ENCODE measurements around the gene CBLN3. TPM values are rescaled to one million over a fixed set of nuclear protein-coding genes. Genes with fewer than 3 reads are reported as not detected.

Gene CBLN3
- total and polyA plus RNA-seq, 4 donors, result 1.3 to 10.2 (median 5.0) TPM

Other genes with a start within 250 kb of the CBLN3 start
- 10 to 100 TPM; 23.4 to 29.3 TPM for gene IPO4, start 240.9 kb downstream of the CBLN3 start, total RNA-seq
- gene IPO4, start 240.9 kb downstream of the CBLN3 start, polyA plus RNA-seq, result 10 to 100 TPM in 1 of 2 donors, 1 to 10 TPM in 1; 3.4 to 11.6 TPM
- gene TM9SF1, start 234.2 kb downstream of the CBLN3 start, total RNA-seq, result 10 to 100 TPM; 35.3 to 37.3 TPM
- gene TM9SF1, start 234.2 kb downstream of the CBLN3 start, polyA plus RNA-seq, result 10 to 100 TPM; 15.8 to 35.0 TPM
- gene TSSK4, start 224.0 kb downstream of the CBLN3 start, total RNA-seq, result under 1 TPM in 1 of 2 donors, not detected in 1; 0.39 TPM
- gene TSSK4, start 224.0 kb downstream of the CBLN3 start, polyA plus RNA-seq, result not detected
- 10 to 100 TPM; 38.3 to 45.8 TPM for gene CHMP4A, start 216.2 kb downstream of the CBLN3 start, total RNA-seq
- gene CHMP4A, start 216.2 kb downstream of the CBLN3 start, polyA plus RNA-seq, result 100 to 1,000 TPM; 130 to 179 TPM
- 10 to 100 TPM; 15.2 to 19.5 TPM for gene MDP1, start 213.6 kb downstream of the CBLN3 start, total RNA-seq
- 10 to 100 TPM; 38.7 to 49.6 TPM for gene MDP1, start 213.6 kb downstream of the CBLN3 start, polyA plus RNA-seq
- 100 to 1,000 TPM; 122 to 123 TPM for gene NEDD8, start 197.3 kb downstream of the CBLN3 start, total RNA-seq
- 100 to 1,000 TPM; 222 to 345 TPM for gene NEDD8, start 197.3 kb downstream of the CBLN3 start, polyA plus RNA-seq
- gene GMPR2, start 196.7 kb downstream of the CBLN3 start, total RNA-seq, result 10 to 100 TPM; 44.6 to 59.1 TPM
- 10 to 100 TPM; 55.2 to 66.6 TPM for gene GMPR2, start 196.7 kb downstream of the CBLN3 start, polyA plus RNA-seq
- gene TINF2, start 187.0 kb downstream of the CBLN3 start, total RNA-seq, result 10 to 100 TPM; 78.3 to 79.2 TPM
- gene TINF2, start 187.0 kb downstream of the CBLN3 start, polyA plus RNA-seq, result 10 to 100 TPM; 40.9 to 48.0 TPM
- gene TGM1, start 166.5 kb downstream of the CBLN3 start, total RNA-seq, result 1 to 10 TPM in 1 of 2 donors, under 1 TPM in 1; 0.52 to 5.7 TPM
- 1 to 10 TPM in 1 of 2 donors, under 1 TPM in 1; 0.88 to 1.3 TPM for gene TGM1, start 166.5 kb downstream of the CBLN3 start, polyA plus RNA-seq
- 10 to 100 TPM; 17.1 to 26.1 TPM for gene RABGGTA, start 158.1 kb downstream of the CBLN3 start, total RNA-seq
- gene RABGGTA, start 158.1 kb downstream of the CBLN3 start, polyA plus RNA-seq, result 10 to 100 TPM; 19.0 to 40.0 TPM
- 10 to 100 TPM; 21.2 to 27.3 TPM for gene DHRS1, start 129.9 kb downstream of the CBLN3 start, total RNA-seq
- 10 to 100 TPM; 29.6 to 33.2 TPM for gene DHRS1, start 129.9 kb downstream of the CBLN3 start, polyA plus RNA-seq
- gene NOP9, start 129.8 kb downstream of the CBLN3 start, total RNA-seq, result 10 to 100 TPM; 17.8 to 19.9 TPM
- gene NOP9, start 129.8 kb downstream of the CBLN3 start, polyA plus RNA-seq, result 10 to 100 TPM in 1 of 2 donors, 1 to 10 TPM in 1; 7.9 to 10.8 TPM
- gene CIDEB, start 121.7 kb downstream of the CBLN3 start, total RNA-seq, result 10 to 100 TPM; 12.2 to 13.9 TPM
- gene CIDEB, start 121.7 kb downstream of the CBLN3 start, polyA plus RNA-seq, result 10 to 100 TPM in 1 of 2 donors, 1 to 10 TPM in 1; 3.3 to 17.2 TPM
- gene LTB4R2, start 119.5 kb downstream of the CBLN3 start, total RNA-seq, result 1 to 10 TPM; 3.7 to 5.5 TPM
- gene LTB4R2, start 119.5 kb downstream of the CBLN3 start, polyA plus RNA-seq, result under 1 TPM; 0.38 to 0.95 TPM
- gene LTB4R, start 118.2 kb downstream of the CBLN3 start, total RNA-seq, result 1 to 10 TPM; 7.0 to 8.2 TPM
- 1 to 10 TPM; 2.9 to 5.2 TPM for gene LTB4R, start 118.2 kb downstream of the CBLN3 start, polyA plus RNA-seq
- 100 to 1,000 TPM in 1 of 2 donors, 10 to 100 TPM in 1; 45.7 to 111 TPM for gene ADCY4, start 94.6 kb downstream of the CBLN3 start, total RNA-seq
- 1 to 10 TPM in 1 of 2 donors, under 1 TPM in 1; 0.25 to 6.1 TPM for gene ADCY4, start 94.6 kb downstream of the CBLN3 start, polyA plus RNA-seq
- 10 to 100 TPM in 1 of 2 donors, 1 to 10 TPM in 1; 8.0 to 15.8 TPM for gene RIPK3, start 89.7 kb downstream of the CBLN3 start, total RNA-seq
- 1 to 10 TPM; 4.0 to 6.1 TPM for gene RIPK3, start 89.7 kb downstream of the CBLN3 start, polyA plus RNA-seq
- gene NFATC4, start 61.5 kb downstream of the CBLN3 start, total RNA-seq, result 100 to 1,000 TPM in 1 of 2 donors, 10 to 100 TPM in 1; 85.5 to 121 TPM
- gene NFATC4, start 61.5 kb downstream of the CBLN3 start, polyA plus RNA-seq, result 100 to 1,000 TPM in 1 of 2 donors, 10 to 100 TPM in 1; 23.0 to 572 TPM
- 10 to 100 TPM; 11.2 to 31.6 TPM for gene NYNRIN, start 30.7 kb downstream of the CBLN3 start, total RNA-seq
- gene NYNRIN, start 30.7 kb downstream of the CBLN3 start, polyA plus RNA-seq, result 1 to 10 TPM; 1.8 to 5.2 TPM
- gene KHNYN, start 286 bp upstream of the CBLN3 start, total RNA-seq, result 10 to 100 TPM; 49.9 to 64.9 TPM
- gene KHNYN, start 286 bp upstream of the CBLN3 start, polyA plus RNA-seq, result 10 to 100 TPM; 15.2 to 34.7 TPM
- gene SDR39U1, start 13.1 kb upstream of the CBLN3 start, total RNA-seq, result 10 to 100 TPM; 46.0 to 62.3 TPM
- gene SDR39U1, start 13.1 kb upstream of the CBLN3 start, polyA plus RNA-seq, result 100 to 1,000 TPM in 1 of 2 donors, 10 to 100 TPM in 1; 24.0 to 163 TPM
- gene CMA1, start 78.6 kb upstream of the CBLN3 start, total RNA-seq, result 1 to 10 TPM in 1 of 2 donors, under 1 TPM in 1; 0.52 to 2.8 TPM
- gene CMA1, start 78.6 kb upstream of the CBLN3 start, polyA plus RNA-seq, result not detected
- gene CTSG, start 146.6 kb upstream of the CBLN3 start, total RNA-seq, result 10 to 100 TPM in 1 of 2 donors, 1 to 10 TPM in 1; 3.6 to 26.1 TPM
- 1 to 10 TPM in 1 of 2 donors, not detected in 1; 1.0 TPM for gene CTSG, start 146.6 kb upstream of the CBLN3 start, polyA plus RNA-seq
- 1 to 10 TPM in 1 of 2 donors, not detected in 1; 1.9 TPM for gene GZMH, start 180.0 kb upstream of the CBLN3 start, total RNA-seq
- gene GZMH, start 180.0 kb upstream of the CBLN3 start, polyA plus RNA-seq, result 1 to 10 TPM in 1 of 2 donors, not detected in 1; 2.6 TPM
- gene GZMB, start 204.5 kb upstream of the CBLN3 start, total RNA-seq, result 1 to 10 TPM; 1.6 to 3.0 TPM
- 1 to 10 TPM in 1 of 2 donors, under 1 TPM in 1; 0.54 to 2.6 TPM for gene GZMB, start 204.5 kb upstream of the CBLN3 start, polyA plus RNA-seq

Data from aorta (tissue), 4 donors.